ENCODE measurements around the gene ALG9.

- no peak for TF ChIP-seq CTCF (IDR thresholded peaks at IDR 0.05)
- TF ChIP-seq POLR2A (IDR thresholded peaks at IDR 0.05), result no peak
- TF ChIP-seq POLR2AphosphoS5 (IDR thresholded peaks at IDR 0.05), result no peak
Measured at GRCh38 chr11:111909378-111909777, 38.0 kb upstream of the ALG9 start.
